ENCODE measurements around the gene PTPN11.

The PTPN11 gene

GRCh38 chr12:112496496-112496895 lies 77.7 kb downstream of the PTPN11 start:
- no peak overlapping the region for H3K4me3 ChIP-seq (ENCODE audit: low read length)
- DNase-seq (ENCODE audit: low read depth): no peak
- TF ChIP-seq CTCF (conservative IDR thresholded peaks at IDR 0.05; ENCODE audit: low read depth, low read length): no peak

GRCh38 chr12:112498580-112498979 lies 79.8 kb downstream of the PTPN11 start:
- TF ChIP-seq CTCF (conservative IDR thresholded peaks at IDR 0.05; ENCODE audit: low read depth, low read length): no peak
- DNase-seq (ENCODE audit: low read depth): no peak
- no peak overlapping the region for H3K4me3 ChIP-seq (ENCODE audit: low read length)

- DNase-seq (ENCODE audit: low read depth): no peak
- no peak overlapping the region for H3K4me3 ChIP-seq (ENCODE audit: low read length)
- TF ChIP-seq CTCF (conservative IDR thresholded peaks at IDR 0.05; ENCODE audit: low read depth, low read length): no peak
Observed at GRCh38 chr12:112503512-112503911, 84.8 kb downstream of the PTPN11 start.

- no peak overlapping the region for H3K4me3 ChIP-seq (ENCODE audit: low read length)
- no peak for DNase-seq (ENCODE audit: low read depth)
- no peak for TF ChIP-seq CTCF (conservative IDR thresholded peaks at IDR 0.05; ENCODE audit: low read depth, low read length)
Observed at GRCh38 chr12:112506513-112507166, 87.9 kb downstream of the PTPN11 start.

GRCh38 chr12:112513471-112513870 lies 94.7 kb downstream of the PTPN11 start:
- no peak for TF ChIP-seq CTCF (conservative IDR thresholded peaks at IDR 0.05; ENCODE audit: low read depth, low read length)
- H3K4me3 ChIP-seq (ENCODE audit: low read length): no peak overlapping the region
- DNase-seq (ENCODE audit: low read depth): no peak

- TF ChIP-seq CTCF (conservative IDR thresholded peaks at IDR 0.05; ENCODE audit: low read depth, low read length): no peak
- H3K4me3 ChIP-seq (ENCODE audit: low read length): no peak overlapping the region
- DNase-seq (ENCODE audit: low read depth): no peak
Observed at GRCh38 chr12:112514456-112514855, 95.7 kb downstream of the PTPN11 start.

GRCh38 chr12:112514926-112515642 lies 96.3 kb downstream of the PTPN11 start:
- no peak for TF ChIP-seq CTCF (conservative IDR thresholded peaks at IDR 0.05; ENCODE audit: low read depth, low read length)
- DNase-seq (ENCODE audit: low read depth): no peak
- H3K4me3 ChIP-seq (ENCODE audit: low read length): no peak overlapping the region
